Calu3 (cell line): ENCODE measurements around the gene PPIAL4G. TPM values are rescaled to one million over a fixed set of nuclear protein-coding genes. Genes with fewer than 3 reads are reported as not detected.
"Not testable (repeated sequence)": the region's sequence is repeated elsewhere in the genome, so short reads cannot be mapped to it uniquely, and the experiment has no call there.

Source experiments
- Bru-seq: library from RNA; stranded (reverse); fragments of 400-500 nt; gene quantifications from one replicate; lab custom pipeline; 2021; lab: Mats Ljungman, UMichigan
- BruChase-seq, 2 experiments: library from RNA; stranded (reverse); fragments of 400-500 nt; gene quantifications; one replicate each; lab custom pipeline; 2021; lab: Mats Ljungman, UMichigan
- BruUV-seq: library from RNA; stranded (reverse); fragments of 400-500 nt; replicated peaks from 2 replicates; lab custom pipeline; 2021; lab: Mats Ljungman, UMichigan
- CTCF ChIA-PET: fragments of 300-600 bp; sonication (Branson Sonifier 250); formaldehyde crosslinking; loops from one replicate; lab custom pipeline; 2022; ENCODE audit warnings: antibody characterized with exemption; lab: Charles Lee
- DNase-seq: peaks from one replicate; pipeline ENCODE4 v3.0.0; 2022
- H3K27ac Mint-ChIP-seq: one replicate; pipeline ENCODE4 v1.8.0; 2022; ENCODE audit warnings: mixed read lengths; ENCODE audit not compliant: unreplicated experiment
- H3K27me3 Mint-ChIP-seq: one replicate; pipeline ENCODE4 v1.8.0; 2022; ENCODE audit warnings: mixed read lengths; ENCODE audit not compliant: unreplicated experiment
- H3K36me3 Mint-ChIP-seq: one replicate; pipeline ENCODE4 v1.8.0; 2022; ENCODE audit warnings: mild to moderate bottlenecking, moderate library complexity, mixed read lengths; ENCODE audit not compliant: insufficient read depth, unreplicated experiment
- H3K4me1 Mint-ChIP-seq: one replicate; pipeline ENCODE4 v1.8.0; 2022; ENCODE audit warnings: mild to moderate bottlenecking, low read depth, mixed read lengths; ENCODE audit not compliant: unreplicated experiment
- H3K4me3 Mint-ChIP-seq: one replicate; pipeline ENCODE4 v1.8.0; 2022; ENCODE audit warnings: mild to moderate bottlenecking, low read depth, moderate library complexity, mixed read lengths; ENCODE audit not compliant: unreplicated experiment
- H3K9me3 Mint-ChIP-seq: one replicate; pipeline ENCODE4 v1.8.0; 2022; ENCODE audit warnings: low read depth, mixed read lengths; ENCODE audit not compliant: unreplicated experiment
- CTCF ChIP-seq: fragments of 200-600 bp; IDR thresholded peaks from one replicate; pipeline ENCODE4 v1.8.0; 2022; ENCODE audit warnings: antibody characterized with exemption; ENCODE audit not compliant: unreplicated experiment
- intact Hi-C: fragments of 100-400 bp; cut with micrococcal nuclease; formaldehyde crosslinking; loops from one replicate; pipeline ENCODE4 v1.10.0; 2022; ENCODE audit not compliant: unreplicated experiment
- long read RNA-seq: library from polyadenylated mRNA; stranded (forward); transcript quantifications from one replicate; pipeline ENCODE4 v2.0.0, GENCODE V29; 2022
- total RNA-seq: library from RNA; stranded (reverse); gene quantifications from 2 replicates; pipeline ENCODE4 v1.2.3, GENCODE V29; 2022

The PPIAL4G gene
- total RNA-seq (not detected in 2 replicates), Bru-seq, nascent RNA (not detected), BruChase-seq, experiment 1, labeled RNA remaining after a 6-hour chase (percentile 1 among the genes with signal in this experiment), BruChase-seq, experiment 2, labeled RNA remaining after a 2-hour chase (percentile 13 among the genes with signal in this experiment)
- long read RNA-seq: 0 reads

GRCh38 chr1:148483029-148483428 lies at the start of gene PPIAL4G:
Gene PPIAL4G, minus strand, starts transcription at chr1:148483302. Its CDS starts 50 bp downstream, at chr1:148483252.
- CTCF ChIA-PET, intact Hi-C loops, BruUV-seq, H3K27me3 Mint-ChIP-seq, H3K4me1 Mint-ChIP-seq, H3K9me3 Mint-ChIP-seq, DNase-seq, H3K36me3 Mint-ChIP-seq, H3K4me3 Mint-ChIP-seq, H3K27ac Mint-ChIP-seq: not testable (repeated sequence)

GRCh38 chr1:148532158-148532557 lies 49.1 kb upstream of the PPIAL4G start:
- H3K36me3 Mint-ChIP-seq, DNase-seq, H3K4me3 Mint-ChIP-seq, H3K4me1 Mint-ChIP-seq, intact Hi-C loops, H3K27me3 Mint-ChIP-seq, BruUV-seq, CTCF ChIA-PET, H3K9me3 Mint-ChIP-seq, H3K27ac Mint-ChIP-seq: not testable (repeated sequence)

GRCh38 chr1:148529101-148529567 lies 46.0 kb upstream of the PPIAL4G start:
- H3K4me3 Mint-ChIP-seq: peak overlapping the region; percentile 57
- H3K27ac Mint-ChIP-seq: peak overlapping the region; percentile 84
- DNase-seq: peak; percentile 62
- H3K9me3 Mint-ChIP-seq, BruUV-seq, H3K4me1 Mint-ChIP-seq, H3K36me3 Mint-ChIP-seq, CTCF ChIA-PET, H3K27me3 Mint-ChIP-seq: not testable (repeated sequence)
- intact Hi-C loops: loop anchor here (10.0 kb wide), 1 partner anchor 154 kb away; no protein-coding TSS in a partner anchor

GRCh38 chr1:148528591-148528990 lies 45.5 kb upstream of the PPIAL4G start:
- H3K36me3 Mint-ChIP-seq, CTCF ChIA-PET, H3K4me3 Mint-ChIP-seq, H3K27ac Mint-ChIP-seq, H3K4me1 Mint-ChIP-seq, H3K9me3 Mint-ChIP-seq, BruUV-seq, H3K27me3 Mint-ChIP-seq: not testable (repeated sequence)
- peak; percentile 29 for TF ChIP-seq CTCF
- intact Hi-C loops: loop anchor here (10.0 kb wide), 1 partner anchor 154 kb away; no protein-coding TSS in a partner anchor
- peak; percentile 68 for DNase-seq

- intact Hi-C loops: loop anchor here (10.0 kb wide), 1 partner anchor 152 kb away; no protein-coding TSS in a partner anchor
- DNase-seq, H3K4me1 Mint-ChIP-seq, H3K4me3 Mint-ChIP-seq, H3K27me3 Mint-ChIP-seq, BruUV-seq, H3K9me3 Mint-ChIP-seq, H3K27ac Mint-ChIP-seq, CTCF ChIA-PET: not testable (repeated sequence)
- peaks cover 23% of the 10 kb centered on the region for H3K36me3 Mint-ChIP-seq
Observed at GRCh38 chr1:148526587-148526986, 43.5 kb upstream of the PPIAL4G start.

GRCh38 chr1:148523205-148524144 lies 40.4 kb upstream of the PPIAL4G start:
- Mint-ChIP-seq H3K4me3 (peak overlapping the region; percentile 78), H3K36me3 (peaks cover 17% of the 10 kb centered on the region), H3K27ac (peak overlapping the region; percentile 100)
- intact Hi-C loops: loop anchor here (10.0 kb wide), 1 partner anchor 149 kb away; no protein-coding TSS in a partner anchor
- DNase-seq, BruUV-seq, H3K9me3 Mint-ChIP-seq, CTCF ChIA-PET, H3K27me3 Mint-ChIP-seq, H3K4me1 Mint-ChIP-seq: not testable (repeated sequence)

GRCh38 chr1:148522561-148523204 lies 39.6 kb upstream of the PPIAL4G start:
- H3K9me3 Mint-ChIP-seq: not testable (repeated sequence)

GRCh38 chr1:148522072-148522471 lies 39.0 kb upstream of the PPIAL4G start:
- H3K9me3 Mint-ChIP-seq, H3K4me1 Mint-ChIP-seq, H3K27me3 Mint-ChIP-seq, BruUV-seq, CTCF ChIA-PET: not testable (repeated sequence)
- H3K36me3 Mint-ChIP-seq: peaks cover 17% of the 10 kb centered on the region
- H3K4me3 Mint-ChIP-seq: peak overlapping the region; percentile 78
- peak; percentile 90 for DNase-seq
- H3K27ac Mint-ChIP-seq: peak overlapping the region; percentile 100
- intact Hi-C loops: loop anchor here (10.0 kb wide), 1 partner anchor 147 kb away; no protein-coding TSS in a partner anchor

More at GRCh38 chr1:148522561-148523204, 39.6 kb upstream of the PPIAL4G start:
- intact Hi-C loops: loop anchor here (10.0 kb wide), 1 partner anchor 148 kb away; no protein-coding TSS in a partner anchor
- peak overlapping the region; percentile 100 for H3K27ac Mint-ChIP-seq
- H3K4me3 Mint-ChIP-seq: peak overlapping the region; percentile 78
- BruUV-seq: TSS peak; percentile 95
- H3K4me1 Mint-ChIP-seq, CTCF ChIA-PET, H3K27me3 Mint-ChIP-seq: not testable (repeated sequence)
- H3K36me3 Mint-ChIP-seq: peaks cover 17% of the 10 kb centered on the region
- DNase-seq: peak; percentile 90
